ENCODE results near the gene PLSCR2.
"Not testable (repeated sequence)": the region's sequence is repeated elsewhere in the genome, so short reads cannot be mapped to it uniquely, and the experiment has no call there.

PLSCR2 gene

GRCh38 chr3:146491303-146491702 is 21.9 kb upstream of the PLSCR2 start:
- DNase-seq (ENCODE audit: low read depth, low spot score): no peak

- no peak for DNase-seq (ENCODE audit: low read depth, low spot score)
Observed at GRCh38 chr3:146485297-146485696, 15.9 kb upstream of the PLSCR2 start.

- no peak for DNase-seq (ENCODE audit: low read depth, low spot score)
Observed at GRCh38 chr3:146476094-146476740, 6.9 kb upstream of the PLSCR2 start.

GRCh38 chr3:146474976-146475375 is 5.6 kb upstream of the PLSCR2 start:
- DNase-seq (ENCODE audit: low read depth, low spot score): not testable (repeated sequence)

GRCh38 chr3:146473726-146474125 is 4.4 kb upstream of the PLSCR2 start:
- DNase-seq (ENCODE audit: low read depth, low spot score): no peak

GRCh38 chr3:146472611-146473010 is 3.2 kb upstream of the PLSCR2 start:
- DNase-seq (ENCODE audit: low read depth, low spot score): no peak

GRCh38 chr3:146471012-146471411 is 1.7 kb upstream of the PLSCR2 start:
- DNase-seq (ENCODE audit: low read depth, low spot score): no peak

GRCh38 chr3:146470425-146470990 is 1.1 kb upstream of the PLSCR2 start:
- DNase-seq (ENCODE audit: low read depth, low spot score): no peak

GRCh38 chr3:146468671-146469149 is 651 bp downstream of the PLSCR2 start:
- no peak for DNase-seq (ENCODE audit: low read depth, low spot score)

GRCh38 chr3:146468234-146468633 is 1.1 kb downstream of the PLSCR2 start:
- DNase-seq (ENCODE audit: low read depth, low spot score): no peak

GRCh38 chr3:146466604-146467003 is 2.8 kb downstream of the PLSCR2 start:
- DNase-seq (ENCODE audit: low read depth, low spot score): no peak

GRCh38 chr3:146465693-146466465 is 3.5 kb downstream of the PLSCR2 start:
- DNase-seq (ENCODE audit: low read depth, low spot score): no peak

- no peak for DNase-seq (ENCODE audit: low read depth, low spot score)
Observed at GRCh38 chr3:146464783-146465182, 4.6 kb downstream of the PLSCR2 start.

GRCh38 chr3:146464005-146464595 is 5.3 kb downstream of the PLSCR2 start:
- no peak for DNase-seq (ENCODE audit: low read depth, low spot score)

GRCh38 chr3:146454796-146455195 is 14.6 kb downstream of the PLSCR2 start:
- no peak for DNase-seq (ENCODE audit: low read depth, low spot score)

- no peak for DNase-seq (ENCODE audit: low read depth, low spot score)
Observed at GRCh38 chr3:146449613-146450012, 19.7 kb downstream of the PLSCR2 start.

GRCh38 chr3:146449076-146449475 is 20.3 kb downstream of the PLSCR2 start:
- DNase-seq (ENCODE audit: low read depth, low spot score): no peak

GRCh38 chr3:146446026-146446425 is 23.3 kb downstream of the PLSCR2 start:
- no peak for DNase-seq (ENCODE audit: low read depth, low spot score)

GRCh38 chr3:146440310-146440709 is 29.1 kb downstream of the PLSCR2 start:
- not testable (repeated sequence) for DNase-seq (ENCODE audit: low read depth, low spot score)

- DNase-seq (ENCODE audit: low read depth, low spot score): no peak
Observed at GRCh38 chr3:146432066-146432465, 37.3 kb downstream of the PLSCR2 start.

- no peak for DNase-seq (ENCODE audit: low read depth, low spot score)
Observed at GRCh38 chr3:146431240-146431639, 38.1 kb downstream of the PLSCR2 start.

- DNase-seq (ENCODE audit: low read depth, low spot score): no peak
Observed at GRCh38 chr3:146425341-146425740, 44.0 kb downstream of the PLSCR2 start.

Measured in ELF-1 (cell line).